Stimulated activated CD8-positive, alpha-beta memory T cell treated with anti-CD3 and anti-CD28 coated beads, Interleukin-4, amount 100 ng/mL, for 1 hour (primary cell): ENCODE measurements around the gene PRKD2.

Experiments used
- DNase-seq, 2 donors: peaks; one replicate each; pipeline ENCODE4 v3.0.0-alpha.2; 2020; ENCODE audit warnings: low read depth in 2 of 2, low spot score in 1 of 2

Gene PRKD2

DNA sequence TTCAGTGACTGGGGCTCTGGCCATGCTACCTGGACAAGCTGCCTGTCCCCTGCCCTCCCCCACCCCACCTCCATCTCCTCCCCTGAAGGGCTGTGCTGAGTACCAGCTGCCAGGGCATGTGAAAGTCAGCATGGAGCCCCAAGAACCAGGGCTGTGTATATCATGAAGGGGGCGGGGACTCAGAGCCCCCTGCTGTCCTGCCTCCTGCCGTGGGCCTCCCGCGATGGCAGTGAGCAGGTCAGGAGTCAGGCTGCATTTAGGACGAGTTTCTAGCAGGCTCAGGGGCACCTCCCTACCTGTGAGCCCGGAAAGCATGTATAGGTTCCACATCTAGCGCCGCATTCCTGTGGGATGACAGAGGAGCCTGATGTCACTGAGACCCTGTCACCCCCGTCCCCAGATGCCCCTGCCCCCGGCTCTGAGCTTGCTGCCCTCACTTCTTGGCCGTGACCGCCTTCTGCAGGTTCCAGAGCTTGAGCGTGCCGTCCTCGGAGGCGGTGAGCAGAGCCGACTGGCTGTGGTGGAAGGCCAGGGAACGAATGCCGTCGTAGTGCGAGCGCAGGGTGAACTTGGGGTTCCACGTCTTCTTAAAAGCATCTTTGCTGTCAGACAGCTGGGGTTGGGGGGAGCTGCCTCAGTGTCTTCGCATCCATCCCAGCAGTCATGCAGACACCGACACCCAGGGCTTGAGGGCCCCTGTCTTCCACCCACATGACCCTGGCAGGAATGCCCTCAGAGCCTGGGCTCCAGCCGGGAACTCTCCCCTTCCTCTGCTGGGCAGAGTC lies 8.3 kb upstream of the PRKD2 start:
- DNase-seq, result no peak

DNA sequence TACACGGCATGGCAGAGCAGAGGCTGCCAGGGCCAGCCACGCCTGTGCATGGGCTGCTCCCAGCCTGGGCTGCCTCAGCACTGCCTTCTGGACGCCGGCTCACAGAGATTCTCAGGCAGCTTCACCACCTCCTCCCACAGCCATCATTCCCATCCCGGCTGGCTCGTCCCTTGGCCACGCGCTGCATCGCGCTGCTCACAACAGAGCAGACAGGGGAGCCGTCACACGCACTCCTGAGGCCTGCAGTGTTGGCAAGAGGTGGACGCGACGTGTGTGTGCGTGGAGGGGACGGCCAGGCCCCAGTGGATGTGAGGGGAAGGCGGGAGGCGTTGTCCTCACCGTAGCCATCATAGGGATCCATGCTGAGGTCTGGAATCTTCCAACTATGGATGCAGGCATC lies 7.6 kb upstream of the PRKD2 start:
- no peak for DNase-seq

DNA sequence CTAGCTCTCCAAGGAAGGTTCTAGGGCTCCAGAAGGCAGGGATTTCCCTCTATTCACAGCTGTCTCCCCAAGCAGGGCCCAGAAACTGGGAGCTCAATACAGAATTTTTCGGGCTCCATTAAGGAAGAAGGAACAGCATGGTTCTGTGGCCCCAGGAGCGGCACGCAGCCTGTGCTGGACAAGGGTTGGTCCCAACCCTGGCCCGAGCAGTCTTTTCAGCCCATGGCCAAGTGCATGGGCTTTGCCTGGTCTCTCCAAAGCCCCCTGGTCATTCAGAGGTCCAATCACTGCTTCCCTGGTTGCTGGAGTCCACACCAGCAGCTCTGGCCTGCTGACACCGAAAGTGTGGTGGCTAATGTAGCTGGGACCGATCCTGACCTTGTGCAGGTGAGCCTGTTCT lies 6.6 kb upstream of the PRKD2 start:
- DNase-seq, result no peak

DNA sequence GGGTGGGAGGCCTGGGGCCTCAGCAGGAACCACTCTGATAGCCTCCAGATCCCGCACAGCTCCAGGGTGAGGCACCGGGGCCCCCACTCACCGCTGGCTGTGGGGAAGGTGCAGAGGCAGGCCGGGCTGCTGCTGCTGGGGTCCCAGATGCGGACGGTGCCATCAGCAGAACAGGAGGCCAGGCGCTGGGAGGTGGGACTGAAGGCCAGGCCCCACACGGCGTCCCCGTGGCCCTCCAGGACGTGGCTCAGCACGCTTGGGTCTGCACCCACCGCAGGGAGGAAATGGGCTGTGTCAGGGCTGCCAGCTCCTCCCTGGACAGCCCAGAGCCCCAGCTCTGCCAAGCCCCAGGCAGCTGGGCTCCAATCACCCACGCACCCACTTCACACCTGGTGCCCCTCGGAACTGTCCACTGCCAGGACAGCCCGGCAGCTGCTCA lies 6.1 kb upstream of the PRKD2 start:
- DNase-seq, result no peak

DNA sequence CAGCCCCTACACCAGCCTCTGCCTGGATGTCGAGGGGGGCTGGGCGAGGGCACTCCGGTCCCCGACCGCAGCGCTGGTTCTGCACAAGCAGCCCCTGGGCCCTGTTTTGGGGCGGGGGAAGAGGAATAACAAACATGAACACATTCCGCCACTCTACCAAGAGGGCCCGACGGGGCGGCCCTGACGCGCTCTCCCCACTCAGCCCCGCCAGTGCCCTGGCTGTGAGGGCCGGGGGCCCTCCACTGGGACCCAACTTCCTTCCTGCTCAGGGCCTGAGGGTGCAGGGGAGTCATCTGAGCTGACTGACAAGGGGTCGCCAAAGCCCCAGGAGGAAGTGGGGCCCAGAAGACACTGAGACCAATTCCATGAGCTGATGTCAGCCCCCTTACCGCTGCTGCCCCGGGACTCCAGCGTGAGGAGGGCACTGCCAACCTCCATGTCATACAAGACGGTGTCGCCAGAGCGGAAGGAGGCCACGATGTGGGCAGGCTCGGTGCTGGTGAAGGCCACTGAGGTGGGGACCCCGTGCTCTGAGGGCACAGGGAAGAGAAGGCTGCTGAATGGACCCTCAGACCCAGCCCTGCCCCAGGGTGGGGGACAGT lies 5.6 kb upstream of the PRKD2 start:
- DNase-seq, result no peak

DNA sequence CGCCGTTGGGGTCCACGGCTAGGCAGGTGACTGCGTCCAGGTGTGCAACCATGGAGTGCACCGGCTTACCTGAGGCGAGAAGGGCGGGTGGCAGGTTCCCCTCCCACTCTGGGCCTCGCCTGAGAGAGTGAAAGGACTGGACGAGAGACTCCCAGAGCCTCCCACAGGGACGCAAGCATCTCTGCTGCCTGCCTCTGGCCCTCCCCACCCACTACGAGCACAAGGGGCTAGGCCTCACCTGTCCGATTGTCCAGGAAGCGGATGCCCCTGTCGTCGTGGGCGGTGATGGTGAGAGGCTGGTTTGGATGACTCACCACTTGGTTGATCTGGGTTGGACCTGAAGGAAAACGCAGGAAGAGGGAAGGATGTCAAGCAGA lies 5.1 kb upstream of the PRKD2 start:
- no peak for DNase-seq

DNA sequence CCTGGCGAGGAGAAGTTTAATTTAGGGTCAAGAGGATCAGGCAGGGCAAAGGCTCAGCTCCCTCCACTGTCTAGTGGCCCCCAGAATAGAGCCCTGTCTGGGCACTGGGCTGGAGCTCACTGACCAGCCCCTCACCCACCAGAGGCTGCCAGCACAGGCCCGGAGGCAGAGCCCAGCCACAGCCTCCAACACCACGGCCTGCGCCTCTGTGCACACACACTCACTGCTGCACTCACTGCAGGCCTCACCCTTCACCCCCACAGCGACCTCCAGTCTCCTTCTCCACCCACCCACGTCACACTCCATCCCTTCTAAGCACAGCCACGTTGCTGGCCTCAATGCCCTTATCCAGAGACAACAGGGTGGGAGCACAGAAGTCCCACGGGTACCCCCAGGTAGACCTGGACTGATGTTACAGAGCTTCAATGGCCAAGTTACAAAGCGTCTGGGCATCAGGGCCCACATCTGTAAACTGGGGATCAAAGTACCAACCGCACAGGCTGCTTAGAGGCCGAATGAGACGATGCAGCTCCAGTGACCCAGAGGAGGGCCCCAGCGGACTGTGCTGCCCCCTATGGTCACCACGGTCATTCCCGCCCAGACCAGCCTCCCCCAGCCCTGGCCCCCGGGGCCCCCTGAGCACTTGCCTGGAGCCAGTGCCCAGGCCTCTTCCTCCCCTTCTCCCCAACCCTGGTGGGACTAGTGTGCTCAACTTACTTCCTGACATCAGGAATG lies 4.5 kb upstream of the PRKD2 start:
- no peak for DNase-seq

DNA sequence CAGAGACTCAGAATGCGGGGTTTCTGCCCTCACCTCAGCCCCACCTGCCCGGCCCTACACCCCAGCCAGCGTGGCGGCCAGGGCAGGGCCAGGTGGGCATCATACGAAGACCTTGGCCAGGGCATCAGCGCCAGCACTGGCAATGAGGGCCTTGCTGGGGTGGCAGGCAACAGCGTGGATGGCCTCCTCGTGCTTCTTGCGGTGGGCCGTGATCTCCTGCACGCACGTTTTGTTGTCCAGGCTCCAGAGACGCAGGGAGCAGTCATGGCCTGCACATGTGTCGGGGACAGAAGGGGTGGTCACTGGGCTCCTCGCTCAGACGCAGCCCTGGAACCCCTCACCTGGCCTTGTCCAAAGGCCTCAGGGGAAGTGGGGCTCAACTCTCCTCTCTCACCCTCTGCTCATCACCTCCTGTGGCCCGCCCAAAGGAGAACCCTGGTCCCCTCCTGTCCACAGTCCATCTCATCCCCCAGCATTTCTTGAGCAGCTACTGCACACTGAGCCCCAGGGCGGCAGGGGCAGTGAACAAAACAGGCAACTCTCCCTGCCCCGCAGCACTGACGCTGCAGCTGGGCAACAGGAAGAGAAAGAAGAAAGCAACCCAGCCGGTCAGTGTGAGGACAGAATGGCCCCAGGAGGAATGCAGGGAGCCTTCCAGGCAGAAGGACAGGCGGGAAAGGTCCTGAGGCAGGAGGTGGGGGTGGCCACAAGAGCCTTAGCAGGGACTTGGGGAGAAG lies 3.8 kb upstream of the PRKD2 start:
- DNase-seq, result no peak

DNA sequence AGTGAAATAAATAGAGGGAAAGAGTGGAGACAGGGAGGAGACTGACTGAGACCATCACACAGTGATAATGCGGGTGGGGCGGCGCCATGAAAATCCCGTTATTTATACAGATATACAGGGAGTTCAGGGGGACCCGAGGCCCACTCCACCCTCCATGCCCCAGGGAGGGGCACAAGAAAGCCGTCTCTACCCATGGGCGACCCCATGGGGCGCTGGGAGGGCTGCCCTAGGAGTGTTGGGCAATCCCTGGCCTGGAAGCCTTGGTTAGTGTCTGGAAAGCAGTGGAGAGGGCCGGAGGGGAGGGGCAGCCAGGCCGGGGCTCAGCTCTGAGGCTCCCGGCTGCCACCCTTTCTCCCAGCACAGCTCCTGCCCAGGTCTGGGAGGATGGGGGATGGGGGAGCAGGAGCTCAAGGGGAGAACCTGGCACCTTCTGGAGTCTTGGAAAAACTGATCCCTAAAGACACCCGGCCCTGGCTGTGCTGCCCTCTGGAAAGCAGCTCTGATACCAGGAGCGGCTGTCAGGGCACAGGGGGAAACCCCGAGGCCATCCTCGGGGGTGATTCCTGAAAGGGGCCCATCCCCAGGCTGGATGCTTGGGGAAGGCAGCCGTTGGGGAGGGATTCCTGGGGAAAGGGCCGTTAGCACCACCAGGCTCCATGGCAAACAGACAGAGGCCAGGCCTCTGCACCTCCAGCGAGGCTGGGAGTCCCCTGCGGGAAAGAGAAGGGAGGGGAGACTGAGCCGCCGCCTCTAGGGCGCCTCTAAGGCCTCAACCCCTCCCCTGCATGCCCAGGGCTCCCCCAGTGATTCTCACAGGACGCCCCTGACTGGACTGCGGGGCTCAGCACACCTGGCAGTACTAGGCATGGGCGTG lies 3.0 kb upstream of the PRKD2 start:
- DNase-seq, result no peak

DNA sequence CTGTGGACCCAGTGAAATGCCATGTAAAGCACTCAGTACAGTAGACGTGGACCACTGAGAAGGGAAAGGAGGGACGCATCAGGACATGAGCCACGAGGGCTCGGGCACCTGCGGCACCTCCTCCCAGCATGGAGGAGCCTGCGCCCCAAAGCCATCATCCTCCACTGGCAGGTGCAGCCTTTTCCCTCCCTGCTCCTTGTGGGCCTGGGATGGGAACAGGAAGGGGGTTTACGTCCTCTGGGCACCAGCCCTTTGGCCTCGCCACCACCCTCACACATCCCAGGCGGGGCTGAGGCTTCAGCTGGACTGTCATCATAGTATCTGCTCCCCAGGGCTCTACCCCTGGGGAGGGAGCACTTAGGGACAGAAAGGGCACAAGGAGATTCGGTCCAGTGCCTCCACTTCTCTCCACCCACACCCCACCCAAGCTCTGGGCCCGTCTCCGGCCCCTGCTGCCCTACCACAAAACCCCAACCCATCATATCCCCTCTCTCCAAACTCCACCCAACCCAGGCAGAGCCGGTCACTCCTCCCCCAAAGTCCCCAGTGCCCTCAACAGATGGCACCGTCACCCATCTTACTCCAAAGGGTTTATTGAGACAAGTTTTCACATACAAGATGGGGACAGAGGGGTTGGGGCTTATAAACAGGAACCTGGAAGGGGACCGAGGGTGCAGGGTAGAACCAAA lies 2.2 kb upstream of the PRKD2 start:
- DNase-seq, result no peak

DNA sequence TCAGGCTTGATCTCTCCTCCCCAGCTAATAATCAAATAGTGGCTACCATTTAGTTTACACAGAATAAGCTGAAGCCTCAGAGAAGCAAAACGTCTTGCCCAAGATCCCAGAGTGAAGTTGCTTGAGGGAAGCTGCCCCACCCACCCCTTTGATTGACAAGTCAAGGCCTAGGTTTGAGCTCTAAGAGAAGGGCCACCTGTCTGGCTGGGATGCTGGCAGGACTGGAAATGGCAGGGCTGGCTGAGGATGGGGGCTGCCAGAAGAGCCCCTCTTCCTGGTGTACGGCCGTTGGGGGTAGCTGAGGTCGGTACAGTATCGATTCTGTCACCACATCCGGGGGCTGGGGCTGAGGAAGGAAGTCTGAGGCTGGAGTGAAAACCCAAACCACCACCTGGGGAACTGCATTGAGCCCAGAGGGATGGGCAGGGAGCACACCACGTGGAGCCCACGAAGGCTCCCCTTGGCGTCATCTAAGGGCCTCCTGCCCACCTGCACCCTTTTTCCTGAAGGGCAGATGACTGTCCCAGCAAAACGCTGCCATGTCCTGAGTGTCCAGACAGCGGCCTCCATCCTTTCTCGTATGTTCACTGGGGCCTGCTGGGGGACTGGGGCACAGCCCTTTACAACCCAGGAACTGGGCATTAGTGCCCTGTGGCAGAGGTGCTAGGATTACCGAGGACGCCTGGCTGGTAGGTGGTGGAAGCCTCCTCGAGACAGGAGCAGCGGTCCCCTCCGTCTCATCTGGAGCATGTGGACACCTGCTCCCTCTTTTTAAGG lies 1.4 kb upstream of the PRKD2 start:
- peak in 1 of 2 donors; percentile 46 for DNase-seq

DNA sequence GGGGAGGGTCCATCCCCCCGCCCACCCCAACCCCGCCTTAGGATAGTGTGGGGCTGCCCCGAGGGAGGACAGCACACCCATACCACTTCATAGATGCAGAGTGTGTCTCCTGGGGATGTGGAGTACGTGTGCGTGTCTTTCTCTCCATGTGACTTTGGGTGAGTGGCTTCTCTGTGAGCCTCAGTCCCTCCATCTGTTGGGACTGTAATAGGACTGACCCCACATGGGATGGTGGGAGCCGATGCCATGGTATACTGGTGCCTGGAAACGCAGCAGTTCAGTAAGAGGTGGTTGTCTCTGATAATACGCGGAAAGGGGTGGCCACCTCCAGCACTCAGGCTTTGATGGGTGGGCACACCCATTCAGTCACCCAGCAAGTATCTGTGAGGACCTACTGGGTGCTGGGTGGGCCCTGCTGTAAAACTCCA lies 816 bp upstream of the PRKD2 start:
- no peak for DNase-seq

DNA sequence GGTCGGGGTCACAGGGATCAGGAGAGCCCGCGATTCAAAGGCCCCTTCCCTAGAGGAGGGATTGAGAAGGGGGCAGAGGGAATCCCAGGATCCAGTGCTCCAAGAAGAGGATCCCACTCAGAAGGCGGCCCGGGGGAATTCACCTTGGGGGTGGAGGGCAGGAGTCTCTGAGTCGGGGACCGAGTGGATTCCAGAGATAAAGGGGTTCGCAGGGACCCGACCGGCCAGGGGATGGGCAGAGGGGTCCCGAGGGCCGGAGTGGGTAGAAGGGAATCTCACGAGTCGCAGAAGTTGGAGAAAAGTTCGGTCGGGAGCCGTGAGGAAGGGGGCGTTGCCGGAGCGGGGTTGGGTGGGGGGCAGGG lies 261 bp downstream of the PRKD2 start:
- DNase-seq, result no peak

DNA sequence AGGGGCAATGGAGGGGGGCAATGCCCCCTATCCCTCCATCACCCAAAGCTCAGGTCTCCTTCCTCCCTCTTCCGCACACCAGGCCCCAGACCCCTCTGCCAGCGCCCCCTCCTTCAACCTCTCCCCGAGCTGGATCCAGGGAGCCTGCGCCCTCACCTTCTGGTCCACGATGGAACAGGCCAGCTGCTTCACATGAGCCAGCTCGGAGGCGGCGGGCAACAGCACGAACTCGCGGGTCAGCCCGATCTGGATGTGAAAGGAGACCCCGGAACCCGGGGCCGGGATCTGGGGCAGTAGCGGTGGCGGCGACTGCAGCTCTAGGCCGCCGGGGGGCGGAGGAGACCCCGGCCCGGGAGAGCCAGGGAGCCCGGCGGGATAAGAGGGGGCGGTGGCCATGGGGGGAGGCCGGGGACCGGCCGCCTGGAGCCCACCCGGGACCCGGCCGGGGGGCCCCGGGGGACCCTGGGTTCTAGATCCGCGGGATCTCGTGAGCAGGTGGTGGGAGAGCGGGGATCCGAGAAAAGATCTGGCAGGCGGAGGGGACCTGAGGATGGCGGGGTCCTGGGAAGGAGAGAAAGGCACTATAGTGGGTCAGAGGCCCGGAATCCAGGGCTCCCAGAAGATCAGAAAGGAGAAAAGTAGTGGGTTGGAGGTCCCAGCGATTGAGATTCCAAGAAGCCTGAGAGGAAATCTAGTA lies 791 bp downstream of the PRKD2 start:
- no peak for DNase-seq

DNA sequence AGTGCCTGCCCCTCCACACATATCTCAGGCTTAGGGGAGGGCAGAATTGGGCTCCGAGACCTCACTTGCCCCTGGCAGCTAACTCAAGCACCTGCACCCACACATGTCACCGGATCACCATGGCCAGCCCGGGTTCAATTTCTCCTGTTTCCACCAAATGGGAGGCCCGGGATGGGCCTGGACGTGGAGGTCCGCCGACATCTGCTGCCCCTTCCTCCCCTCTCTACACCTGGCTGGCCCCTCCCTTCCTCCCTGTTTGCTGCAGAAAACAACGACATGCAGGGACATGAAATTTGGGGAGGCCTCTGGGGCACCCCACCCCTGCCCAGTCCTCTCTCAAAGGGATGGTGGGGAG lies 1.3 kb downstream of the PRKD2 start:
- no peak for DNase-seq

DNA sequence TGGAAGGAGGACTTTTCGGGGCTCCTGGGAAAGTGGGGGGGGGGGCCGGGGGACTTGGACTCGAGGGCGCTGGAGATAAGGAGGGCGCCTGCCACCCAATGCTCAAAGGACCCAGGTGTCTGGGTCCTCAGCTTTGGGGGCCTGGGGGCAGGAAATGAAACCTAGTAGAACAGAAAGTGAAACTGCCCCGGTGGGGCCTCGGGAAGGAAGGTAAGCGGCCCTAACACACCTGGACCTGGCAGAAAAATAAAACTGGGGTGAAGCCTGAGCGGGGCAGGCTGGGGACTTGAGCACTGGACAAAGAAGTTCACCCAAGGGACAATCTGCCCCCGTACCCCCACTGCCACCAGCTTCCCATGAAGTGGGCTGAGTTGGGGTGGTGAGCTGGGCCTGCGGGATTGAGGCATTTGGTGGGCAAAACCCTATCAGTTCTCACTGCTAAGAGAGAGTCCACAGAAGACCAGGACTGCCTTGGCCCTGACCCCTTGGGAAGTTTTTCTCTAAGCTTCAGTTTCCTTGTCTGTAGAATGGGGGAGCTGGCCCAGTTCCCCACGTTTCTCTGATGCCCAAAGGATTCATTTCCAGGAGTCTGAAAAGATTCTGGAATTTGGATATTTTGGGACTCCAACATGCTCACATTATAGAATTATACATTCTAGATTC lies 2.3 kb downstream of the PRKD2 start:
- DNase-seq, result peak in 1 of 2 donors; percentile 43

DNA sequence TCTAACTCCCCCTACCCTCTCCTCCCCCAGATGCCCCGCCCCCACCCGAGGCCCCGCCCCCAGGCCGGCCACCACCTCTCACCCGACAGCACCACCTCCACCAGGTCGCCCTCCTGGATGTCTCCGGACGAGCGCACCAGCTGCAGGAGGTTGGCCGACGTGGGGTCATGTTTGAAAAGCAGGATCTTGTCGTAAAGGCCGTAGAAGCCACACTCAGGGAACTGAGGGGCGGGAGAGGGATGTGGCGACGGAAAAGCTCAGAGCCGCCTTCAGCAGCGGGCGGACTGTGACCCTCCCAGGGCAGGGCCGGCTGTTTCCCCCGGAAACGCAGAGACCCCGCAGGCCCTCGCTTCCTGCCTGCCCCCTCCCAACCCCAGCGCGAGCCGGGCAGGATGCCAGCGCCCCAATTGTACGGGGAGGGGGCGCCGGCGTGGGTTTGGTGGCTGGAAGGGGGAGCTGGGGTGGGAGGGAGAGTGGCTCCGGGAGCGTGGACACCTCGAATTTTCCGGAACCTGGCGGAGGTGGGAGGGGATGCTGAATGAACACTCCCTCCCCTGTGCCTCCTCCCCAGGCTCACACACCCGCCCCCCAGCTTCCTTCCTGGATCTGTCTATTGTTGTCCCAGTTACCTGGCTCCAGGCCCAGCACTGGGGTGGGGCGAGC lies 3.0 kb downstream of the PRKD2 start:
- peak; percentile 64 to 68 for DNase-seq
